Activated naive CD4-positive, alpha-beta T cell treated with Interleukin-2 at 50 U/mL for 16 hours (primary cell): ENCODE data around the gene ZNF536.
"Not testable (repeated sequence)": the region's sequence is repeated elsewhere in the genome, so short reads cannot be mapped to it uniquely, and the experiment has no call there.

Source experiments
- DNase-seq: peaks from one replicate; pipeline ENCODE4 v3.0.0-alpha.2; 2020

Gene ZNF536

DNA sequence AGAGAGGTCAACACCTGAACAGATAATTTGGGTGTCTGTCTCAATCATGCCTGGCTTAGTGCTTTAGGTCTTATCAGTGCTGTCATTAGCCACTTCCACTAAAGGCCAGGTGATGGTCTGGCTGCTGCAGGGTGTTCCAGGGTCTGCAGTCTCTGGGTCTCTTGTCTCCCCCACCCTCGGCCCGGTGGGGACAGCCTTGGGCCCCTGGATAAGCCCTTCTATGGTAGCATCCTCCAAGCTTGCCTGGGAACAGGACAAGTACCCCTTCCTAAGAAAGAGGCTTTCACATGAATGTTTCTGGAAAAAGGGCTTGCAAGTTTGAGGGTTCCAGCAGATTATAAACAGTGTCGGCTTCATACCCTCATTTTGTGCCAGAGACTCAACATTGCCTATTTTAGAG lies 29.3 kb upstream of the ZNF536 start:
- no peak for DNase-seq

DNA sequence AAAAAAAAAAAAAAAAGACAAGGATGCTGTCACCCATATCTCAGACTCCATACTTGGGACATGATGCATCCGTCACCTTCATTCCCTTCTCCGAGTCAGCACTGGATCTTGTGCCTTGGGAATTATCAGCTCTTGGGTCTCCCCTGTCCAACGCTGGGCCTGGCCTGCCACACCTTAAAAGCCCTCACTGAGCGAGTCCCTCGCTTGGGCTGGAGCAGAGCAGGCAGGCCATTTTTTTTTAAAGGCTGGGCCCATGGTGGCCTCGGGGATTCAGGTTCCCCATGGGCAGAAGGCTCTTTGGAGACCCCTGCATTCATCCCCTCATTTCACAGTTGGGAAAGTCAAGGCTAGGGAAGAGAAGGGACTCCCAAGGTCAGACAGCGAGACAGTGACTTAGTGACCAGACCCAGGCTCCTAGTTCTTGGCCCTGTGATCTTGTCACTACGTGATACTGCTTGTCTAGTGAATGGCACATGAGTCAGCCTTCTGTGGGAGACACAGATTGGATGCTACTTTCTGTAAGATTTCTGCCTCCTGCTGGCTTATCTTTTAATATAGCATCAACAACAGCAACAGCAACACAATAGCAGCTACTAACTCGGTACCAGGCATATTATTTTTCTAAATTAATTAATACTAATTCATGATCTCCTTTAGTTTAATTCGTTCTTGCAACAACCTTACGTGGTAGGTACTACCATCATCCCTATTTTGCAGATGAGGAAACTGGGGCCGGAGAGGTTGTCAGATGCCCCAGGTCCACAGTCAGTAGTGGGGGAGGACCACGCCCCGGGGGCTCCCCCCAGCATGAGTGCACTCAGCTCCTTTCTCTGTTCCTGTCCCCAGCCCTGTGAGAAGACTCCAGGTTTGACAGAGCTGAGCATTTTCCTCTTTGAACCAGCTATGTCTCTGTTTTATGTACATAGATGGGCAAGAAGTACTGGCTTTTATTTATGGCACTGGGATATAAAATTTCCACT lies 27.4 kb upstream of the ZNF536 start:
- DNase-seq, result no peak

DNA sequence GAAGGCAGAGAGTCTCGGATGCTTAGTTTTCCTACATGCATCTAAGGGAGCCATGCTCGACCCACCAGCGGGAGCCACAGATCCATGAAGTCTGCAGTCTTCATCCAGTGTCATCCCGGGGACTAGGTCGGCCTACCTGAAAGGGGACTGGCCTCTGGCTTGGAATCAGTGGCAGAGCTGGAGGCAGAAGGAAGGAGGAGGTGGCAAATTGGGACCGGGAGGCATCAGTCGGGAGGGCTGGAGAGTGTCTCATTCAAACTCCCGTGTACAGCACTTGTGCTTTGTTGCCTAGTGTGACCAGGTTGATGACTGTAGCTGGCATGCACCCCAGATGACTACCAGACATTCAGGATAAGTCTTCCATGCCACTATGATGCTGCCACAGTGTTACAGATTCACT lies 26.5 kb upstream of the ZNF536 start:
- DNase-seq, result no peak

DNA sequence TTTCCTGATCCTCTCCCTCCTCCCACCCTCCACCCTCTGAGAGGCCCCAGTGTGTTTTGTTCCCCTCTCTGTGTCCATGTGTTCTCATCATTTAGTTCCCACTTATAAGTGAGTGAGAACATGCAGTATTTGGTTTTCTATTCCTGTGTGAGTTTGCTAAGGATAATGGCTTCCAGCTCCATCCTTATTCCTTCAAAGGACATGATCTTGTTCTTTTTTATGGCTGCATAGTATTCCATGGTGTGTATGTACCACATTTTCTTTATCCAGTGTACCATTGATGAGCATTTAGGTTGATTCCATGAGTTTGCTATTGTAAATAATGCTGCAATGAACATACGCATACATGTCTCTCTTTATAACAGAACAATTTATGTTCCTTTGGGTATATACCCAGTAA lies 25.7 kb upstream of the ZNF536 start:
- not testable (repeated sequence) for DNase-seq

DNA sequence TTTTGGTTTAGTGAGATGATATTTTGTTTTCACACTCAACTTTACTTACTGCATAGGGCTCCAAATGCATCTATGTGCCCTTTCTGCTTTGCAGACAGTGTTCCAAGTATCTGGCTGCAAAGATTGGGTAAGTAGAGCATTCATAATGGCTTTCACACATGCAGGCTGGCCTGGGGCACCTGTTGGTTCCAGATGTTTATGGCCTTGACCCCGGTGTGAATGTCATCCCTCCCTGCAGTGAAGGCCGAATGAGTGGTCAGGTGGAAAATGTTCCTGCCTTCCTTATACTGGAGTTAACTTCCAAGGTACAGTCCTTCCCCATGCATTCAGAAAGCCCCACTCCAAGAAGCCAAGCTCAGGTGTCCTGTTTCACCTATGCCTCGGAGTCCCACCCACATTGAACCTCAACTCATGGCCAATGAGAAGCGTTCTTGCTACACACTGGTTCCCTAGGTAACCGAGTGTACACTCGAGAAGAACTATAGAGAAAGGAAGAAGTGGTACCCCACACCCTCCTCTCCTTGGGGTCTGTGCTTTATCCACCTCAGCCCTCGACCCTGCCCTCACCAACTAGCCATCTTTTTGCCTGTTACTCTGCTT lies 23.0 kb upstream of the ZNF536 start:
- DNase-seq, result no peak

DNA sequence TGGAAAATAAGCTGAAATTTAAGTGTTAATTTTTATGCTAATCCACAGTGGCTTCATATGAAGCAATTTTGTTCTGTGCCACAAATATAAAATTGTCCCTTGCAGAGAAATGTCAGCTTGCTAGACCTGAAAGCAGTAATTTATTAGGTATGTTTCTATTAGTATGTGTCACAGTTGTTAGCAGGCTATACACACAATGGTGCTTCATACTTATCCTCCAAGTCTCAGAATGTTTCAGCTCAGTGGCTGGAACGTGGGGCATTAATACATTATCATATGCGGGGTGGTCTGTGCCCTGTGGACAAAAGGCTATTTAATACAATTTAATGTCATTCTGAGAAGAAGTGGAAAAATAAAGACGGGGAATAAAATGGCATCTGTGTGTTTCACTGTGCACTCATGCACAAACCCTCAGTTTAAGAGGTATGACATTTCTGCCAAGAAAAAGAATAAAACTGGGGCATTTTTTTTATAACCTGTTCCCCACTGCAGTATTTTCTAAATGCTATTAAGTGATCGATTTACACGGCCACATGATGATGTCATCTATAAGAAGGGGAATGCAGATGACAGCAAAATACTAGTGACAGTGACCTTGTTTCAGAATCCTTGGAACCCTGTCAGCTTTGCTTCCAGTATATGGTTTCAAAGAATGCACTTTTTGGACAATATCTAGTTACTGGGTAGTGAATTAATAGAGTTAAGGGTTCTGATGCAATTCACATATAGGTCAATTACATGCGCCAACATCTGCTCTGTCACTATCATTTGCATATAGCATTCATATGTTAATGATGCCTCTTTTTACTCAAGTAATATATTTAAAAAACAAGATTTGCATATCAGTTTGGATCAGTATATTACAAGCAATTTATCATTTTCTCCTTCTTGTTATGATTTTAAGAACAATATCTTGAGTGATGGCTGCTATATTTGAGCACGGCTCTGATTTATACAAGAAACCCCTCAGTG lies 21.2 kb upstream of the ZNF536 start:
- no peak for DNase-seq

DNA sequence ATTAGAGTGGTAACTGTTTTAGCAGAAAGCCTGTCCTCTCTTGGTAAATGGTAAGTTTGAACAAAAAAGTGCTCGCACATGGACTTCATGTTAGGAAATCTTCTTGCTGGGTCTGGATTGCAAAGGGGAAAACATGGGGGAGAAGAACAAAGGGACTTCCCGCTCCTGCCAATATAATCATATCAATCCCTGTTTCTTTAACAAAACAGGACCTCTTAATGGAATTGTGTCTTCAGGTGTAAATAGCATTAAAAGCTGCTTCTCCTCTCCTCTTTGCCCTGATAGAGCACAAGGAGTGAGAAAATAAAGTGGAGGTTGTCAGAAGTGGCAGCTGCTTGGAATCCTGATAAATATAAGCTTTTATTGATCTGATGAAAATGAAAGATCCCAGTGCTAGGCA lies 20.4 kb upstream of the ZNF536 start:
- DNase-seq, result no peak

DNA sequence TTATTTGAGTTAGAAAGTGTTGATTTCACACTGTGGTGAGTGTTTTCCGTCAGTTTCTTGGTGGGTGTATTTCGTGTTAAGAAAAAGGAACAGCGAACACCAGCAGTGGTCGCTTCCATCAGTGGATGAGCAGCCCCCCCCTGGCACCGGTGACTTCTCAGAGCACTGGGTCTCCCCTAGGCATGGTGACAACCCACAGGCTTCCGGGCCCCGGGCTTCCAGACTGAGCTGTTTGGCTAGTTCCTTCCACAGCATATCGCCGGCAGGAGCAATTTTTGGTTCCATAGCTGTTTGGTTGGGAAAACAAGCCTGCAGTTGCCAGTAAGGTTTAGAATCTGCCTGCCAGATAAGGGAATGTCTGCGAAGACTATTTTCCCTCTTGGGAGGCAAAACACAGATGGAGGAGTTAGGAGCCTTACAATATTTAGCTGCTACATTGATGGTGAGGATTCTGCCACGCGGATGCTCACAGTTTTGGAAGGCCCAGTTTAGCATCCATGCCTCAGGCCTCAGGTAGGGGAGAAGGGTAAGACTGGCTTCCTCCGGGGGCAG lies 18.7 kb upstream of the ZNF536 start:
- no peak for DNase-seq

DNA sequence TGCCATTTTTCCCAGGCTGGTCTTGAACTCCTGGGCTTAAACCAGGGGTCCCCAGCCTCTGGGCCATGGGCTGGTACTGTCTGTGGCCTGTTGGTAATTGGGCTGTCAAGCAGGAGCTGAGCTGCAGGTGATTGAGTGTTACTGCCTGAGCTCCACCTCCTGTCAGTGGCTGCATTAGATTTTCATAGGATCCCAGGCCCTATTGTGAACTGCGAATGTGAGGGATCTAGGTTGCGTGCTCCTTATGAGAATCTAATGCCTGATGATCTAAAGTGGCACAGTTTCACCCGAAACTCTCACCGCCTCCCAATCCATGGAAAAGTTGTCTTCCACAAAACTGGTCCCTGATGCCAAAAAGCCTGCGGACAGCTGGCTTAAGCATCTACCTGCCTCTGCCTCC lies 16.6 kb upstream of the ZNF536 start:
- no peak for DNase-seq

DNA sequence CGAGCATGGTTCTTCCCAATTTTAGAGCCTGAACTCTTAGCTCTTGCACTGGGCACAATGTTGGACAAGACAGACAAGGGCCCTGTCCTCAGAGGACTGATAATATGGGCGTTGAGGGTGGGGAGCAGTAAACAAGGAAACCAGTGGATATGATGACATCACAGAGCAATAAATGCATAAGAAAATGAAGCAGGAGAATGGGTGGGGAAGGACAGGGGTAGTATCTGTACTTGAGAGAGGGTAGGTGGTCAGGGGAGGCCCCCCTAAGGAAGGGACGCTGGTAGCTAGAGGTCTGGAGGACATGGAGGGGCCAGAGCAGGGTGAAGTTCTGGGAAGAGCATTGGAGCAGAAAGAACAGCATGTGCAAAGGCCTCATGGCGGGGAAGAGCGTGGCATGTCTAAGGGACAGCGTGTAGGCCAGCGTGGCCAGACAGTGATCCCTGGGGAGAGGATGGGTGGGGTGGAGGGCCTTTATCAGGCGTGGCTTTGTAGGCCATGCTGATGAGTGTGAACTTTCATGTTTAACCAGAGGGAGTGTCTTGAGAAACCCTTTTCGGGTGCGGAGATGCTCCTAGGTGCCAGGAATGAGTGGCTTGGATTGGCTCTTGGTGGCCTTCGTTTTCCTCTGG lies 15.1 kb upstream of the ZNF536 start:
- DNase-seq, result no peak

DNA sequence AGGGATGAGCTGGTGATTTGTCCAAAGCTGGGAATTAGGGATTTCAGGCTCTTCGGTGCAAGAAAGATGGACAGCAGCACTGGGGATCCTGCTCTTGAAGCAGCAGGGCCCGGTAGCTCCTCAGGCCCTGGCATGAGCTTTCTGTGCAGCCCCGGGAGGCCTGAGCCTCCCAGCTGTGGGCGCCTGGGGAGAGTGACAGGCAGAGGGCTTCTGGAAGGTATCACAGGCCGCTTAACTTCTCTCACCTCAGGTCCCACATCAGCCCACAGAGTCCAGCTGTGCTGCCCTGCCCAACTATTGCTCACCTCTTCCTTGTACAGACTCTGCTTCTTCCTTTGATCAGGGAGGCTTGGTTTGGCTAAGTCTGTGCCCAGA lies 14.6 kb upstream of the ZNF536 start:
- DNase-seq, result no peak

DNA sequence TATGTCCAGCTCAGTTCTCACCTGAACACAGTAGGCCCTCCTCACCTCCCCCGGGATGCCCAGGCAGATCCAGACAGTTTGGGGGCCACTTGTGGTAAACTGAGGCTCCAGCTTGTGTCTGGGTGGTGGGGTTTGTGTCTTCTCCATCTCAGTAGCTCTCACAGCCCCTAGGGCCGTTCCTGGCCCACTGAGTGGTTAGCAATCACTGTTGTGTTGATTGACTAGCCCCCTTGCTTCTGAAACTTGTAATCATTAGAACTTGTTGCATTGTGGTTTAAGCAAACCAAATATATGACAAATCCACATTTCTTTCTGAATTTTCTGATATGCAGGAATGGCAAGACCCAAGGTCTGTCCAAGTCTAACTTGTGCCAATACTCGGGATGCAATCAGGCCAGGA lies 13.9 kb upstream of the ZNF536 start:
- DNase-seq, result no peak

DNA sequence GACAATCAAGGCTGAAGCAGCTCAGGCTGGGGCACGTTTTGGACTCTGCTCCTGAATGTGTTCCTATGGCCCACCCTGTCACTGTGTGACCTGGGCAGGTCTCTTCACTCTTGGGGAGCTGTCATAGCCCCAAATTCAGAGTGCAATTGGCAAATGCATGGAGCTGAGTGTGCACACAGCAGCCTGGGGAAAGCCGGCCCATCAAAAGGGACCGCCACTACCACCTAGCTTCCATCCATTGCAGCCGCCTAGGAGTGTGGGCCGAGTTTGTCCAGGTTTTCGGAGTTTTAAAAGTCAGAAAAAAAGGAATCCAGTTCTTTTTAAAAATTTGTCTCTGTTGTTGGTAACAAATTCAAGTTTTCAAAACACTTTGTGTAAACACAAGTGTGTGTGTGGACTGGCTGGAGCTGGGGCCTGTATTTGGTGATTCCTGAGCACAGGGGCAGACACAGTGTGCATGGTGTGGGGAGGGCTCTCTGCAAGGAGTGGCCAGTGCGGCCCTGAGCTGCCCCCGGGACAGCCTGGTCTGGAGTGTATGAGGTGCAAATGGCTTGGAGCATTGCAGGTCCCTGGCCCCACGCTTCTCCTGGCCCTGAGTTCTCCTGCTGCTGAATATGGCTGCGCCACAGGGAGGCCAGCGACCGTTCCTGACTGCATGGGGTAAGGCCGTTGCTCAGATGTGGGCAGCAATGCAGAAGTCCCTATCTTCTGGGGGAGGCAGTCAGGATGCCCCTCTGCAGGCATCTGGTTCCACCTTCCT lies 13.2 kb upstream of the ZNF536 start:
- DNase-seq, result no peak

DNA sequence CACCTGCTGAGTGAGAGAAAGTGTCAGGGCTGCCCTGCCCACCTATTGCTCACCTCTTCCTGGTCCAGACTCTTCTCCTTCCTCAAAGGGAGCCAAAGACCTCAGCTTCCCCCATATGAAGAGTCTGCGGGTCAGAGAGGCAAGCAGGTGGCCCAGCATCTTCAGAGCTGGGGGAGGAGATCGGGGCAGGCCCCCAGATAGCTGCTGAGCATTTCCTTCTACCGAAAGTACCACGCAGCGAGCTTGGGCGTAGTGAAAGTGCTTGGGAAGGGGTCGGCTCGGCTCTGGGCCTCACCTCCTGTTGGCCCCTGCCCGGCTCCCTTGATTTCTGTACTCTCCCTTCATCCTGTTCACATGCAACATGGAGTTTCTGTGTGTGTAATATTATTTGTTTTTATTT lies 12.2 kb upstream of the ZNF536 start:
- no peak for DNase-seq

DNA sequence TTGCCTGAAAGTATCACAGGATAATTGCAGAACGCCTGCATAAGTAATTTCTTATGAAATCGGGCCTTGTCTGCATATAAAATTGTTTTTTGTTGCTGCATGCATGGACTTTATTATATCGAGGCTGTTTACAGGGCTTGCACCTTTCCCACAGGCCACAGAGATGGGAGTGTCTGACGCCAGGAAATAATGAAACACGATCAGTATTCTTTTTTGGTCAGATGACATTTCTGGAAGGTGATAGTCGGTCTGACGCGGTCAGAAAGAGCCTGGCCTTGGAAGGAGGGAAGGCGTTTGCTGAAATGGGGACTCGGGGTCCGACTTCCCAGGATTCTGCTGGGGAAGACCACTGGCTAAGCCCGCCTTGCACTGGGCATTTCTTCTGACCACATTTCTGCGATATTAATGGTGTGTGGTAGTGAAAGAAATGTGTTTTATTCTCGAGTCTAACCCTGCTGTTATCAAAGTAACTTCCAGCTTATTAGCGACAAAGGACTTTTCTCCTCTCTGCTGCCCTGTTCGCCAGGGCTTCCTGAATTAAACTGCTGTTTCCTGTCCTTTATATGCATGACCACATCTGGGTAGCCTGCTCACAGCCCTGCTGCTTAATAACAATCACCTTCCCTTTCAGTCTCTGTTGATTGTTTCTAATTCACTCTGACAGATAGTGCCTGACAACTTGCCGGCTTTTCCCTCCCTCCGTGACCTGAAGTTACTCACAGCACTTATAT lies 11.6 kb upstream of the ZNF536 start:
- DNase-seq, result no peak

DNA sequence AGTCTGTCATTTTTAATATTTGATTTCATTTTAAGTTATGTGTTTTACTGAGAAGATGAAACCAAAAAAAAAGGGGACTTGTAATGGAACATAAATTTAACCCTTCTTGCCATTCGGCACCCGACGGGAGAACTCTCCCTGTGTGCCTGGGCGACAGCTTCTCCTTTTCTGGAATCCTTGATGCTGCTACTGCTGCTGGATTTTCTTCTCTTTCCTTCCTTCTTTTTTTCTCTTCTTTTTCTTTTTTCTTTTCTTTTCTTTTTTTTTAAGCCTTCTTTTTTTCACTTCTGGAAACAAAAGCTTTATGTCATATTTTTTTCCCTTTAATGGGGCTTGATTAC lies 11.1 kb upstream of the ZNF536 start:
- DNase-seq, result no peak

DNA sequence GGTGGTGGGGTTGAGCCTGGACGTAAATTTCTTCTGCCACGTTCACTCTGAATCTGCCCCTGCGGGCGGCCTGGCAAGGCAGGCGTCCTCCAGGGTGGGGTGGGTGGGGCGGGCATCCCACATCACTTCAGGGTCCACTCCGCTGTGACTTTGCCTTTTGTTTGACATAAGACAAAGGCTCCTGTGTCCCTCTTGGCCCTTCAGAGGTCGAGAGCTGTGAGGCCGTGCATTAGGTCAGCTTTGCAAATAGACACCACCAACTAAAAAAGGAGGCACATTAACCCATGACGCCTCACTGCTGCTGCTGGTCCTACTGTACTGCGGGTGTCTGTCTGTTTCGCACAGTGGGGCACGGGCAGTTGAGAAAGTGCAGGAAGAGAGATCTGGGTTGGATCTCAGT lies 10.5 kb upstream of the ZNF536 start:
- no peak for DNase-seq

DNA sequence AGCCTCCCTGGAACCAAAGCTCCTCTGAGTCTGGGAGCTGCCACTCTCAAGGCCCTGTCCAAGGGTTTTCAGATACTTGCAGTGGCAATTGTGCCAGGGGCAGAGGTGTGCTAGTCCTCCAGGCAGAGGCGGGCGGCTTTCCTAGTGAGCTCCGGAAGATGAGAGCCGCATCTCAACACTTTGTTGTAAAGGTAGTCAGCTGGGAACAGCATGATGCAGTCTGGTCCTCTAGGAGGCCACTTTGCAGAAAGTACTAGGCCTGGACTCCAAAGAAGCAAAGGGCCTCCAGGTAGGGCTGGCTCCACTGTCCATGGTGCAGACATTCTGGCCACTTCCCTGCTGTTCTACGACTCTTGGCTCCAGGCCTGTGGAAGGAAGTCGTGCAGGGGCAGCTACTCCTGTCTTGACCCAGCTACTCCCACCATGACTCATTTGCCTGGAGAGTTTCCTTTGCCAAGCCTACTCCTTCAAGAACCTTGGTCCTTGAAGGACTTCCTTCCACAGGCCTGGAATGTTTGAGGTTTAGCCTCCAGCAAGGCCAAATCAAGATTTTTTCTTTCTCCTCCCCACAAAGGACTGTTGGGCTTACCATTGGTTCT lies 9.9 kb upstream of the ZNF536 start:
- DNase-seq, result no peak

DNA sequence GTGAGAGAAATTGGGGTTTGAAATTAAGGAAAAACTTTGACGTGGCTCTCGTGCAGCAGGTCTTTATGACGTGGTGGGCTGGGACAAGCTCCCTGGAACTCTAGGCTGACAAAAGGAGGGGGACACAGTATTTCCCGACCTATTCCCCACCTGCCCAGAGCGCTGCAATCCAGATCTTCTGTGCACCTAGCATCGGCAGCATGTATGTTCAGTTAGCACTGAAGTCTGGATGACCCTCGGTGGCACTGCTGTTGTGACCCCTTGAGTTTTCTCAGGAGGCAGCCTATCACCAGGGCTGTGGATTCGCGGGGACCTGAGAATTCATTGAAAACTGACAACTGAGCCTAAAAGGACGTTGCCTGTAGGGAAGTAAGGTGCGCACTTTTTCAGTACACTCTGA lies 9.1 kb upstream of the ZNF536 start:
- DNase-seq, result no peak

DNA sequence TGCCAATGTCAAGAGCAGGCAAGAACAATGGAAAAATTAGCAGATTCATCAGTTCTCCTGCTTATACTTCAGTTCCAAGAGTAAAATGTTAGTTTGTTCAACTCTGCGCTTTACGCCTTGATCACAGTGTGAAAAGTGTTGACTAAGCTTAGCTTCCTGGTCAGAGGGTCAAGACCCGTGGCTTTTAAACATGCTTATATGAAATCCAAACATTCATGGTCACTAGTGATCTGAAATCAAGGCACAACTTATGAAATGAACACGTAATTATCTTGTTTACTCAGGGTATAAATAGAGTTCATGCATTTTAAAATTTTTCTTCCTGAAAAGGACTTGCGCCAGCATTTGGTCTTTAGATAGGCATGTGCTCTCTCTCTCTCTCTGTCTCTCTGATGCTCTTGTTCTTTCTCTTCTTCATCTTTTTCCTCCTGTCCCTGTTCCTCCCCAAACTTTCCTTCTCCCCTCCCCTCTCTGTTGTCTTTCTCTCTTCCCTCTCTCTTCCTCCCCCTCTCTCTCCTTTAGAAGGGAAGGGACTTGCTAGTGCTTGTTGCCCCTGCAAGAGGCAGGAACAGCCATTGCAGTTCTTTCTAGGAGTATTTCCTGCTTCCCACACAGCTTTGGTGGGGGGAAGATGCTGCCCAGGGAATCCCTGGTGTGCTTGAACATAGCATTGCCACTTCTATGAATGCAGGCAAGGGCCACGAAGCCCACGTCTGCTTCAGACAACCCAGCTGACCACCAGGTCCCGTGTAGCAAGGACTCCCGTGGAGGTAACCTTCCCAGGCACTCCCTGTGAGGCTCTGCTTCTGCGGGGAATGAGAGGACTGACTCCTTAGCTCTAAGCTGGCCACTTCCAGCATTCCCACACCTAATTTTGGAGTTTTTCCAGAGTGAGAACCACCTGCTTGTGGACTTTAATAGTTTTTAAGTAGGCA lies 7.1 kb upstream of the ZNF536 start:
- DNase-seq, result no peak
